ENCODE measurements around the gene RTL5.

- TF ChIP-seq, protein P1, sequence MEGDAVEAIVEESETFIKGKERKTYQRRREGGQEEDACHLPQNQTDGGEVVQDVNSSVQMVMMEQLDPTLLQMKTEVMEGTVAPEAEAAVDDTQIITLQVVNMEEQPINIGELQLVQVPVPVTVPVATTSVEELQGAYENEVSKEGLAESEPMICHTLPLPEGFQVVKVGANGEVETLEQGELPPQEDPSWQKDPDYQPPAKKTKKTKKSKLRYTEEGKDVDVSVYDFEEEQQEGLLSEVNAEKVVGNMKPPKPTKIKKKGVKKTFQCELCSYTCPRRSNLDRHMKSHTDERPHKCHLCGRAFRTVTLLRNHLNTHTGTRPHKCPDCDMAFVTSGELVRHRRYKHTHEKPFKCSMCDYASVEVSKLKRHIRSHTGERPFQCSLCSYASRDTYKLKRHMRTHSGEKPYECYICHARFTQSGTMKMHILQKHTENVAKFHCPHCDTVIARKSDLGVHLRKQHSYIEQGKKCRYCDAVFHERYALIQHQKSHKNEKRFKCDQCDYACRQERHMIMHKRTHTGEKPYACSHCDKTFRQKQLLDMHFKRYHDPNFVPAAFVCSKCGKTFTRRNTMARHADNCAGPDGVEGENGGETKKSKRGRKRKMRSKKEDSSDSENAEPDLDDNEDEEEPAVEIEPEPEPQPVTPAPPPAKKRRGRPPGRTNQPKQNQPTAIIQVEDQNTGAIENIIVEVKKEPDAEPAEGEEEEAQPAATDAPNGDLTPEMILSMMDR (conservative IDR thresholded peaks at IDR 0.05; ENCODE audit: low read depth, low read length): no peak
- no peak for TF ChIP-seq EZH2 (IDR thresholded peaks at IDR 0.05; ENCODE audit: borderline replicate concordance, low read depth, low read length, poor library complexity, severe bottlenecking)
Measured at GRCh38 chrX:72101597-72102037, 30.1 kb downstream of the RTL5 start.

Measured in A673 (cell line).